Activated naive CD8-positive, alpha-beta T cell treated with anti-CD3 and anti-CD28 coated beads, Interleukin-2, amount 10 ng/mL, durations not matched to agents 7 days and 5 days (primary cell): Measurements from ENCODE around the gene RAB25. TPM values are rescaled to one million over a fixed set of nuclear protein-coding genes. Genes with fewer than 3 reads are reported as not detected.

ENCODE experiments used
- ATAC-seq: fragments of 150-1000 bp; cut with Tn5 transposase; one replicate; pipeline ENCODE4 v1.10.0; 2021; ENCODE audit warnings: low read depth, moderate library complexity
- POLR2A ChIA-PET: fragments of 350-600 bp; sonication (Branson Sonifier 250); formaldehyde crosslinking; loops from one replicate; lab custom pipeline; 2021; ENCODE audit warnings: antibody characterized with exemption; lab: Charles Lee
- DNase-seq: peaks from one replicate; pipeline ENCODE4 v3.0.0; 2021
- H3K27ac Mint-ChIP-seq: one replicate; pipeline ENCODE4 v1.8.0; 2022; ENCODE audit warnings: mild to moderate bottlenecking, mixed read lengths
- H3K27me3 Mint-ChIP-seq: one replicate; pipeline ENCODE4 v1.8.0; 2022; ENCODE audit warnings: mild to moderate bottlenecking, moderate library complexity, mixed read lengths
- H3K36me3 Mint-ChIP-seq: one replicate; pipeline ENCODE4 v1.8.0; 2021; ENCODE audit warnings: mild to moderate bottlenecking, mixed read lengths
- H3K4me1 Mint-ChIP-seq: one replicate; pipeline ENCODE4 v1.8.0; 2021; ENCODE audit warnings: mixed read lengths
- H3K4me3 Mint-ChIP-seq: one replicate; pipeline ENCODE4 v1.8.0; 2022; ENCODE audit warnings: mild to moderate bottlenecking, moderate library complexity, mixed read lengths
- H3K9me3 Mint-ChIP-seq: one replicate; pipeline ENCODE4 v1.8.0; 2021; ENCODE audit warnings: mixed read lengths
- total RNA-seq, 2 experiments: library from RNA; stranded (reverse); gene quantifications; one replicate each; pipeline ENCODE4 v1.2.3, GENCODE V29; 2021

The RAB25 gene
- total RNA-seq, 2 experiments from 2014 or later: 0.86 to 0.91 TPM

GRCh38 chr1:156076609-156077429, 15.9 kb downstream of the RAB25 start:
- ATAC-seq (no peak), DNase-seq (no peak)
- H3K4me3 Mint-ChIP-seq: no peak overlapping the region
- no peaks in the 10 kb centered on the region for H3K9me3 Mint-ChIP-seq
- H3K36me3 Mint-ChIP-seq: no peaks in the 10 kb centered on the region
- POLR2A ChIA-PET: no interaction called here
- H3K27ac Mint-ChIP-seq: no peak overlapping the region
- no peaks in the 10 kb centered on the region for H3K4me1 Mint-ChIP-seq
- H3K27me3 Mint-ChIP-seq: peaks cover 36% of the 10 kb centered on the region

DNA sequence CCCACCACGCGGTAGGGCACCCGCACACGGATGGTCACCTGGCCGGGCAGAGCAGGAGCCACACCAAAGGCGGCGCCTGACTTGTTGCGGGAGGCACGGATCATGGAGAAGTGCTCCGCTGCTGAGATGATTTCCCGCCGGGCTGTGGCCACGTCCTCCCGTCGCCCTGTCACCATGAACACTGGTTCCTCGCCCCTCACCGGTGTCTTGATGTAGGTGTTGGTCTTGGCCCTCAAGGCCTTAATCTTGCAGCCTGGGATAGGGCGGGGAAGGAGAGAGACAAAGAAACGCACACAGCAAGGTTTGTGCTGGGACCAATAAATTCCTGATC, 16.4 kb downstream of the RAB25 start:
- no peaks in the 10 kb centered on the region for H3K36me3 Mint-ChIP-seq
- POLR2A ChIA-PET: no interaction called here
- no peaks in the 10 kb centered on the region for H3K4me1 Mint-ChIP-seq
- H3K27ac Mint-ChIP-seq: no peak overlapping the region
- ATAC-seq (no peak), DNase-seq (no peak)
- peaks cover 37% of the 10 kb centered on the region for H3K27me3 Mint-ChIP-seq
- H3K4me3 Mint-ChIP-seq: no peak overlapping the region
- H3K9me3 Mint-ChIP-seq: no peaks in the 10 kb centered on the region

DNA sequence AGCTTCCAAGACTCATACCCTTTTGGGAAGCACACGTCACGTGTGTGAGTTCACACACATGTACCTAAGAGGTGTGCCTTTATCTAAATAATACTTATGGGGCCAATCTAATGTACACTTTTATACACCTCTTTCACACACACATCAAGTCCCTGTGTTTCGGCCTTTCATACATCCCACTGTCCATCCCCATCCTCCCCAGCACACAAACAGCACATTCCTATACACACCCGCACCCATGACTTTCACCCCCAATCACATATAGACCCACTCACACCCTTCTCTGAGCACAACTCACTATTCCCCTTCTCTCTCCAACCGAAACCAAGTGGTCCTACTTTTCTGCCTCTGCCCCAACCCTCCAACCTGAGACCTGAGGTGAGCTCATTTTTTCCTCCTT, 17.8 kb downstream of the RAB25 start:
- no peak for ATAC-seq

DNA sequence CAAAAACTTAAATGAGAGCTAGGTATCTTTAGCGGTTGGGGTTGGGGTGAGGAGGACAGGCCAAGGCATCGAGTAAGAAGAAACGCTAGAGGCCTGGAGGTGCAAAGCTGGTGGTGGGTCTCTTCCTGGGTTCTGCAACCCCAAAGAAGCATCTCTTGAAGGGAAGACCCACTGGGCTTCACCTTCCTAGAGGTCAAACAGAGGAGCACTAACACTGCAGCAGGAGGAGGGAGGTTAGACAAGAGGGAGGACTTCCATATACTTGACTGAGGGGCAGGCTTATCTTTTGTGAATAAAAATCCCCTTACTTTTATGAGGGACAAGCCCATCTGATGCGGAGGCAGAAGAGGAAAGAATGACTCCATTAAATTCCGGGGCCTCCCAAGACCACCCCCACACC, 18.8 kb downstream of the RAB25 start:
- H3K9me3 Mint-ChIP-seq: no peaks in the 10 kb centered on the region
- peaks cover 52% of the 10 kb centered on the region for H3K27me3 Mint-ChIP-seq
- POLR2A ChIA-PET: no interaction called here
- no peak overlapping the region for H3K27ac Mint-ChIP-seq
- H3K4me1 Mint-ChIP-seq: peaks cover 4% of the 10 kb centered on the region
- ATAC-seq (no peak), DNase-seq (no peak)
- no peaks in the 10 kb centered on the region for H3K36me3 Mint-ChIP-seq
- H3K4me3 Mint-ChIP-seq: no peak overlapping the region

More for the DNA sequence above, 17.8 kb downstream of the RAB25 start:
- H3K27ac Mint-ChIP-seq: no peak overlapping the region
- no peaks in the 10 kb centered on the region for H3K36me3 Mint-ChIP-seq
- no peak for DNase-seq
- H3K9me3 Mint-ChIP-seq: no peaks in the 10 kb centered on the region
- H3K27me3 Mint-ChIP-seq: peaks cover 42% of the 10 kb centered on the region
- H3K4me1 Mint-ChIP-seq: peaks cover 4% of the 10 kb centered on the region
- no peak overlapping the region for H3K4me3 Mint-ChIP-seq
- POLR2A ChIA-PET: no interaction called here

GRCh38 chr1:156080241-156080862, 19.4 kb downstream of the RAB25 start:
- H3K36me3 Mint-ChIP-seq: no peaks in the 10 kb centered on the region
- no peak overlapping the region for H3K4me3 Mint-ChIP-seq
- POLR2A ChIA-PET: no interaction called here
- no peak overlapping the region for H3K27ac Mint-ChIP-seq
- ATAC-seq: no peak
- no peak for DNase-seq
- peaks cover 4% of the 10 kb centered on the region for H3K4me1 Mint-ChIP-seq
- peaks cover 58% of the 10 kb centered on the region for H3K27me3 Mint-ChIP-seq
- H3K9me3 Mint-ChIP-seq: no peaks in the 10 kb centered on the region

GRCh38 chr1:156080863-156081179, 19.9 kb downstream of the RAB25 start:
- ATAC-seq (no peak), DNase-seq (no peak)
- POLR2A ChIA-PET: no interaction called here
- H3K36me3 Mint-ChIP-seq: no peaks in the 10 kb centered on the region
- H3K27me3 Mint-ChIP-seq: peaks cover 62% of the 10 kb centered on the region
- H3K9me3 Mint-ChIP-seq: no peaks in the 10 kb centered on the region
- H3K4me3 Mint-ChIP-seq: peak overlapping the region; percentile 47
- peaks cover 4% of the 10 kb centered on the region for H3K4me1 Mint-ChIP-seq
- H3K27ac Mint-ChIP-seq: no peak overlapping the region

DNA sequence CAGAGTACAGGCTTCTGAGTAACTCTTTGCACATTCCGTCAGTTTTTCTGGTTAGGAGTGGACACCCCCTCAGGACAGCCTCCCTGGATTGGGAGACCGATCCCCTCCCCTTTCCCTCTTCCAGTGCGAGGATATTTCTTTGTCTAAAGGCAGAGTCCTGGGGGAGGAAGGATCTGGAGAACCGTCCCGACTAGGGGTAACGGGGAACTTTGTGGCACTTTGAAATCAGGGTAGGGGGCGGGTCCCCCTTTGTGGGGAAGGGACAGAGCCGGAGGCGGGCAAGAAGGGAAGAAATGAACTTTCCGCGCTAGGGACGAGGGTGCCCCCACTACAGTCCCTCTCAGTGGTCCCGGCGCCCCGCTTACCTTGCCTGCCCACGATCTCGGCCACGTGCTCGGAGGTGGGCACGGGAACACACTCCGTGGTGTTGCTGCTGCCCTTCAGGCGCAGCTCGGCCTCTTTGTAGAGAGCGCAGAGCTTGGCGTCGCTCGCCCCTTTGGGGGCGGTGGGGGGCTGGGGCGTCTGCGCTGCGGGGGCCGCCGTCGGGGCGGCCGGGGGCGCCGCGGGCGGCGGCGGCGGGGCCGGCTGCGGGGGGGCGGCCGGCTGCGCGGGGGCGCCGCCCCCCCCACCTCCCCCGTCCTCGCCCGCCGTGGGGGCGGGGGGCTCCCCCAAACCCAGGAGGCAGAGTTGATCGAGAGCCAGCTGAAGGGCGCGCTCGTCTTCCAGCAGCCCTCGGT, 20.4 kb downstream of the RAB25 start:
- H3K9me3 Mint-ChIP-seq: no peaks in the 10 kb centered on the region
- POLR2A ChIA-PET: interaction anchor here (1.1 kb wide), 1 partner anchor 131 kb away, joined by 3 read pairs; the partner anchor contains the start of gene PMF1
- DNase-seq: no peak
- peaks cover 4% of the 10 kb centered on the region for H3K4me1 Mint-ChIP-seq
- peaks cover 67% of the 10 kb centered on the region for H3K27me3 Mint-ChIP-seq
- no peak overlapping the region for H3K27ac Mint-ChIP-seq
- ATAC-seq: no peak
- H3K4me3 Mint-ChIP-seq: peak overlapping the region; percentile 84
- no peaks in the 10 kb centered on the region for H3K36me3 Mint-ChIP-seq

DNA sequence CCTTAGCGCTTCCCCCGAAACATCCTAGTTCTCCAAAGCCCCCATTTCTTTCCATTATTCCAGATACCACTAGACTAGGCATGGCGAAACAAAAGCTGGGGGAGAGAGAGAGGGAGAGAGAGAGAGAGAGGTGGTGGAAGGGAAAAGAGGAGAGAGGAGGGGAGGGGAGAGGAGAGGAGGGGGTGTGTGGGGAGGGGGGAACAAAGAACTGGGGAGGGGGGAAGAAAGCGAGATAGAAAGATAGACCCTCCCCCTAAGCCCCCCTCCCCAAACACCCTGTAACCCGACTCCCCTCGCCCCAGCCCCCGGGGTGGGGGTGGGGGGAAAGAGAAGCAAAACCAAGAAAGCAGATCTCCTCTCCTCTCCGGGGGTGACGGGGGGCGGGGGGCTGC, 21.0 kb downstream of the RAB25 start:
- Mint-ChIP-seq H3K4me1 (peaks cover 4% of the 10 kb centered on the region), H3K9me3 (no peaks in the 10 kb centered on the region), H3K36me3 (no peaks in the 10 kb centered on the region), H3K4me3 (peak overlapping the region; percentile 84), H3K27ac (no peak overlapping the region), H3K27me3 (peaks cover 72% of the 10 kb centered on the region)
- DNase-seq: no peak
- no peak for ATAC-seq
- POLR2A ChIA-PET: interaction anchor here (1.1 kb wide), 1 partner anchor 131 kb away, joined by 3 read pairs; the partner anchor contains the start of gene PMF1

- Mint-ChIP-seq H3K27ac (no peak within 1 kb of the TSS), H3K4me1 (peaks cover 4% of the 10 kb centered on the region), H3K27me3 (peaks cover 77% of the 10 kb centered on the region), H3K4me3 (peak within 1 kb of the TSS; percentile 84), H3K9me3 (no peaks in the 10 kb centered on the region), H3K36me3 (no peaks in the 10 kb centered on the region)
- peak; percentile 77 for ATAC-seq
- POLR2A ChIA-PET: interaction anchor here (1.1 kb wide), 2 partner anchors 22 to 130 kb away, joined by 3 read pairs; partner anchors contain the start of gene PMF1
- DNase-seq: peak; percentile 73
Observed at GRCh38 chr1:156082309-156083091, 21.5 kb downstream of the RAB25 start, which contains the start of gene MEX3A. MEX3A (minus strand) TSS chr1:156082465; CDS start chr1:156081998, 467 bp downstream.

- POLR2A ChIA-PET: interaction anchor here (1.1 kb wide), 1 partner anchor 21 kb away, joined by 3 read pairs; no protein-coding TSS in a partner anchor
- Mint-ChIP-seq H3K4me1 (peaks cover 4% of the 10 kb centered on the region), H3K4me3 (peak overlapping the region; percentile 58), H3K36me3 (no peaks in the 10 kb centered on the region), H3K27ac (no peak overlapping the region), H3K9me3 (no peaks in the 10 kb centered on the region), H3K27me3 (peaks cover 73% of the 10 kb centered on the region)
- ATAC-seq (no peak), DNase-seq (no peak)
Observed at GRCh38 chr1:156083800-156084790, 23.1 kb downstream of the RAB25 start.

DNA sequence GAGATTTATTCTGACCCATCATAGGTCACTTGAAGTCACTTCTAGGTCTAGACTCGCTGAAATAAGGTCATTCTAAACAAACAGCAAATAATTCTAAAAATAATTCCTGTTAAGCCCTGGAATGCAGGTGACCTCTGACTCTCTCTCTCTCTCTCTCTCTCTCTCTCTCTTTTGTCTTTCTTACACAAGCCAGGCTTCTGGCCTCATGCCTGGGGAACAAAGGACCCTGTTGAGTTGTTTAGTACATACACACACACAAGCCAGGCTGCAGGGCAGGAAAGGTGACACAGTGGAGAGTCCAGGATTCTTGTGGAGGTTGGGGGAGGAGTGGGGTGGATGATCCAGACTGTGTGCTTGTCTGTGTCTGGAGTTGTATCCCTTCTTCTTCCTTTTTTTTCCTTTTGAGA, 25.3 kb downstream of the RAB25 start:
- H3K27ac Mint-ChIP-seq: no peak overlapping the region
- DNase-seq (no peak), ATAC-seq (no peak)
- H3K9me3 Mint-ChIP-seq: no peaks in the 10 kb centered on the region
- H3K27me3 Mint-ChIP-seq: peaks cover 65% of the 10 kb centered on the region
- no peak overlapping the region for H3K4me3 Mint-ChIP-seq
- no peaks in the 10 kb centered on the region for H3K36me3 Mint-ChIP-seq
- POLR2A ChIA-PET: no interaction called here
- H3K4me1 Mint-ChIP-seq: peaks cover 5% of the 10 kb centered on the region

GRCh38 chr1:156089704-156090103, 28.7 kb downstream of the RAB25 start:
- H3K36me3 Mint-ChIP-seq: no peaks in the 10 kb centered on the region
- peaks cover 60% of the 10 kb centered on the region for H3K27me3 Mint-ChIP-seq
- ATAC-seq (no peak), DNase-seq (no peak)
- H3K27ac Mint-ChIP-seq: no peak overlapping the region
- POLR2A ChIA-PET: no interaction called here
- no peaks in the 10 kb centered on the region for H3K9me3 Mint-ChIP-seq
- peaks cover 1% of the 10 kb centered on the region for H3K4me1 Mint-ChIP-seq
- no peak overlapping the region for H3K4me3 Mint-ChIP-seq
